Measurements from ENCODE around the gene UBE2E2.

UBE2E2 gene

GRCh38 chr3:23316924-23317323 is 113.8 kb downstream of the UBE2E2 start:
- Histone ChIP-seq H3K27ac (ENCODE audit: extremely low read depth, low read depth, low read length) (no peak overlapping the region), H3K4me3 (ENCODE audit: low read depth, low read length) (no peak overlapping the region), H3K36me3 (ENCODE audit: control insufficient read depth in 2 of 2, insufficient read depth in 1 of 2, low read length in 2 of 2) (no peaks in the 10 kb centered on the region), H3K4me1 (ENCODE audit: control insufficient read depth, insufficient read depth, low read length) (no peaks in the 10 kb centered on the region), H3K9me3 (ENCODE audit: control insufficient read depth, insufficient read depth, low read depth, low read length) (no peaks in the 10 kb centered on the region)
- ChIA-PET POLR2A (no interaction called here), CTCF (no interaction called here)
- TF ChIP-seq, protein P1, sequence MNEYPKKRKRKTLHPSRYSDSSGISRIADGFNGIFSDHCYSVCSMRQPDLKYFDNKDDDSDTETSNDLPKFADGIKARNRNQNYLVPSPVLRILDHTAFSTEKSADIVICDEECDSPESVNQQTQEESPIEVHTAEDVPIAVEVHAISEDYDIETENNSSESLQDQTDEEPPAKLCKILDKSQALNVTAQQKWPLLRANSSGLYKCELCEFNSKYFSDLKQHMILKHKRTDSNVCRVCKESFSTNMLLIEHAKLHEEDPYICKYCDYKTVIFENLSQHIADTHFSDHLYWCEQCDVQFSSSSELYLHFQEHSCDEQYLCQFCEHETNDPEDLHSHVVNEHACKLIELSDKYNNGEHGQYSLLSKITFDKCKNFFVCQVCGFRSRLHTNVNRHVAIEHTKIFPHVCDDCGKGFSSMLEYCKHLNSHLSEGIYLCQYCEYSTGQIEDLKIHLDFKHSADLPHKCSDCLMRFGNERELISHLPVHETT (tag by site-specific recombination; IDR thresholded peaks at IDR 0.05) = no peak
- TF ChIP-seq ZNF521 (tag by site-specific recombination; IDR thresholded peaks at IDR 0.05) = no peak
- no peak for TF ChIP-seq ZBTB1 (tag by site-specific recombination; IDR thresholded peaks at IDR 0.05)
- no peak for TF ChIP-seq WT1 (tag by site-specific recombination; IDR thresholded peaks at IDR 0.05)
- TF ChIP-seq ZNF510 (tag by site-specific recombination; IDR thresholded peaks at IDR 0.05; ENCODE audit: insufficient replicate concordance) = no peak
- TF ChIP-seq, protein P2, sequence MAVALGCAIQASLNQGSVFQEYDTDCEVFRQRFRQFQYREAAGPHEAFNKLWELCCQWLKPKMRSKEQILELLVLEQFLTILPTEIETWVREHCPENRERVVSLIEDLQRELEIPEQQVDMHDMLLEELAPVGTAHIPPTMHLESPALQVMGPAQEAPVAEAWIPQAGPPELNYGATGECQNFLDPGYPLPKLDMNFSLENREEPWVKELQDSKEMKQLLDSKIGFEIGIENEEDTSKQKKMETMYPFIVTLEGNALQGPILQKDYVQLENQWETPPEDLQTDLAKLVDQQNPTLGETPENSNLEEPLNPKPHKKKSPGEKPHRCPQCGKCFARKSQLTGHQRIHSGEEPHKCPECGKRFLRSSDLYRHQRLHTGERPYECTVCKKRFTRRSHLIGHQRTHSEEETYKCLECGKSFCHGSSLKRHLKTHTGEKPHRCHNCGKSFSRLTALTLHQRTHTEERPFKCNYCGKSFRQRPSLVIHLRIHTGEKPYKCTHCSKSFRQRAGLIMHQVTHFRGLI (tag by site-specific recombination; IDR thresholded peaks at IDR 0.05) = no peak
- no peak for TF ChIP-seq SALL2 (tag by site-specific recombination; IDR thresholded peaks at IDR 0.05; ENCODE audit: borderline replicate concordance)
- no peak for TF ChIP-seq ZNF37A (tag by site-specific recombination; IDR thresholded peaks at IDR 0.05)
- TF ChIP-seq ZNF707 (tag by site-specific recombination; IDR thresholded peaks at IDR 0.05) = no peak
- no peak for TF ChIP-seq GLI2 (tag by site-specific recombination; IDR thresholded peaks at IDR 0.05; ENCODE audit: borderline replicate concordance, low read depth)
- TF ChIP-seq, protein P3, sequence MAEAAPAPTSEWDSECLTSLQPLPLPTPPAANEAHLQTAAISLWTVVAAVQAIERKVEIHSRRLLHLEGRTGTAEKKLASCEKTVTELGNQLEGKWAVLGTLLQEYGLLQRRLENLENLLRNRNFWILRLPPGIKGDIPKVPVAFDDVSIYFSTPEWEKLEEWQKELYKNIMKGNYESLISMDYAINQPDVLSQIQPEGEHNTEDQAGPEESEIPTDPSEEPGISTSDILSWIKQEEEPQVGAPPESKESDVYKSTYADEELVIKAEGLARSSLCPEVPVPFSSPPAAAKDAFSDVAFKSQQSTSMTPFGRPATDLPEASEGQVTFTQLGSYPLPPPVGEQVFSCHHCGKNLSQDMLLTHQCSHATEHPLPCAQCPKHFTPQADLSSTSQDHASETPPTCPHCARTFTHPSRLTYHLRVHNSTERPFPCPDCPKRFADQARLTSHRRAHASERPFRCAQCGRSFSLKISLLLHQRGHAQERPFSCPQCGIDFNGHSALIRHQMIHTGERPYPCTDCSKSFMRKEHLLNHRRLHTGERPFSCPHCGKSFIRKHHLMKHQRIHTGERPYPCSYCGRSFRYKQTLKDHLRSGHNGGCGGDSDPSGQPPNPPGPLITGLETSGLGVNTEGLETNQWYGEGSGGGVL (tag by site-specific recombination; IDR thresholded peaks at IDR 0.05) = no peak
- TF ChIP-seq ZNF362 (tag by site-specific recombination; IDR thresholded peaks at IDR 0.05) = no peak
- TF ChIP-seq ZNF623 (tag by site-specific recombination; IDR thresholded peaks at IDR 0.05) = no peak
- no peak for TF ChIP-seq ZNF571 (tag by site-specific recombination; IDR thresholded peaks at IDR 0.05)
- TF ChIP-seq GFI1B (tag by site-specific recombination; IDR thresholded peaks at IDR 0.05) = no peak
- TF ChIP-seq ZNF660 (tag by site-specific recombination; IDR thresholded peaks at IDR 0.05) = no peak
- TF ChIP-seq ZNF558 (tag by site-specific recombination; IDR thresholded peaks at IDR 0.05) = no peak
- TF ChIP-seq, protein P4, sequence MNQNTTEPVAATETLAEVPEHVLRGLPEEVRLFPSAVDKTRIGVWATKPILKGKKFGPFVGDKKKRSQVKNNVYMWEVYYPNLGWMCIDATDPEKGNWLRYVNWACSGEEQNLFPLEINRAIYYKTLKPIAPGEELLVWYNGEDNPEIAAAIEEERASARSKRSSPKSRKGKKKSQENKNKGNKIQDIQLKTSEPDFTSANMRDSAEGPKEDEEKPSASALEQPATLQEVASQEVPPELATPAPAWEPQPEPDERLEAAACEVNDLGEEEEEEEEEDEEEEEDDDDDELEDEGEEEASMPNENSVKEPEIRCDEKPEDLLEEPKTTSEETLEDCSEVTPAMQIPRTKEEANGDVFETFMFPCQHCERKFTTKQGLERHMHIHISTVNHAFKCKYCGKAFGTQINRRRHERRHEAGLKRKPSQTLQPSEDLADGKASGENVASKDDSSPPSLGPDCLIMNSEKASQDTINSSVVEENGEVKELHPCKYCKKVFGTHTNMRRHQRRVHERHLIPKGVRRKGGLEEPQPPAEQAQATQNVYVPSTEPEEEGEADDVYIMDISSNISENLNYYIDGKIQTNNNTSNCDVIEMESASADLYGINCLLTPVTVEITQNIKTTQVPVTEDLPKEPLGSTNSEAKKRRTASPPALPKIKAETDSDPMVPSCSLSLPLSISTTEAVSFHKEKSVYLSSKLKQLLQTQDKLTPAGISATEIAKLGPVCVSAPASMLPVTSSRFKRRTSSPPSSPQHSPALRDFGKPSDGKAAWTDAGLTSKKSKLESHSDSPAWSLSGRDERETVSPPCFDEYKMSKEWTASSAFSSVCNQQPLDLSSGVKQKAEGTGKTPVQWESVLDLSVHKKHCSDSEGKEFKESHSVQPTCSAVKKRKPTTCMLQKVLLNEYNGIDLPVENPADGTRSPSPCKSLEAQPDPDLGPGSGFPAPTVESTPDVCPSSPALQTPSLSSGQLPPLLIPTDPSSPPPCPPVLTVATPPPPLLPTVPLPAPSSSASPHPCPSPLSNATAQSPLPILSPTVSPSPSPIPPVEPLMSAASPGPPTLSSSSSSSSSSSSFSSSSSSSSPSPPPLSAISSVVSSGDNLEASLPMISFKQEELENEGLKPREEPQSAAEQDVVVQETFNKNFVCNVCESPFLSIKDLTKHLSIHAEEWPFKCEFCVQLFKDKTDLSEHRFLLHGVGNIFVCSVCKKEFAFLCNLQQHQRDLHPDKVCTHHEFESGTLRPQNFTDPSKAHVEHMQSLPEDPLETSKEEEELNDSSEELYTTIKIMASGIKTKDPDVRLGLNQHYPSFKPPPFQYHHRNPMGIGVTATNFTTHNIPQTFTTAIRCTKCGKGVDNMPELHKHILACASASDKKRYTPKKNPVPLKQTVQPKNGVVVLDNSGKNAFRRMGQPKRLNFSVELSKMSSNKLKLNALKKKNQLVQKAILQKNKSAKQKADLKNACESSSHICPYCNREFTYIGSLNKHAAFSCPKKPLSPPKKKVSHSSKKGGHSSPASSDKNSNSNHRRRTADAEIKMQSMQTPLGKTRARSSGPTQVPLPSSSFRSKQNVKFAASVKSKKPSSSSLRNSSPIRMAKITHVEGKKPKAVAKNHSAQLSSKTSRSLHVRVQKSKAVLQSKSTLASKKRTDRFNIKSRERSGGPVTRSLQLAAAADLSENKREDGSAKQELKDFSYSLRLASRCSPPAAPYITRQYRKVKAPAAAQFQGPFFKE (tag by site-specific recombination; IDR thresholded peaks at IDR 0.05; ENCODE audit: borderline replicate concordance) = no peak
- TF ChIP-seq ZEB2 (tag by site-specific recombination; IDR thresholded peaks at IDR 0.05) = no peak
- TF ChIP-seq ZNF423 (tag by site-specific recombination; IDR thresholded peaks at IDR 0.05) = no peak

Data from HEK293 (cell line).